ENCODE data around the gene HCN2.

DNA sequence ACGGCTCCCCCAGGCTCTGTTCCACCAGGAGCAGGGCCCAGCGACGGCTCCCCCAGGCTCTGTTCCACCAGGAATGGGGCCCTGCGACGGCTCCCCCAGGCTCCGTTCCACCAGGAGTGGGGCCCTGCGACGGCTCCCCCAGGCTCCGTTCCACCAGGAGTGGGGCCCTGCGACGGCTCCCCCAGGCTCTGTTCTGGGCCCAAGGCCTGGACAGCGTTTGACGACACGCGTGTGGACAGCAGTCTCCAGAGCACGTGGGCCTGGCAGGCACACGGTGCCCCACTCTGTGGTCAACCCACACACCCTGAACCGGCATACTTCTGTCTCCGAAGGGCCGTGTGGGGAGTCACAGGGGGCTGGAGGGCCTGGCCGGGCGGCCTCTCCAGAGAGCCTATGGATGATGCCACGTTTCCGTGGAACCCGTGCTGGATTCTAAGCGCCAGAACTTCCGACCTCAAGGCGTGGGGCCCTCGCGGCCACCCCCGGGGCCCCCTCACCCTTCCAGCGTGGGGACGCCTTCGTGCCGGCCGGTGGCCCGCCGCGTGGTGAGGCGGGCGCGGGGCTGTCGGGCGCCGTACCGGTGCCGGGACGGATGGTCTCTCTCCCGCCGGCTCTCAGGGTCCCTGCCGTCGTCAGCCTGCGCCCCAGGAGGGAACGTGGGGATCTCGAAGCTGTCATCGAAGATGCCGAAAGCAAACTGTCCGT is 61.6 kb downstream of the HCN2 start:
- TF ChIP-seq, protein P1, sequence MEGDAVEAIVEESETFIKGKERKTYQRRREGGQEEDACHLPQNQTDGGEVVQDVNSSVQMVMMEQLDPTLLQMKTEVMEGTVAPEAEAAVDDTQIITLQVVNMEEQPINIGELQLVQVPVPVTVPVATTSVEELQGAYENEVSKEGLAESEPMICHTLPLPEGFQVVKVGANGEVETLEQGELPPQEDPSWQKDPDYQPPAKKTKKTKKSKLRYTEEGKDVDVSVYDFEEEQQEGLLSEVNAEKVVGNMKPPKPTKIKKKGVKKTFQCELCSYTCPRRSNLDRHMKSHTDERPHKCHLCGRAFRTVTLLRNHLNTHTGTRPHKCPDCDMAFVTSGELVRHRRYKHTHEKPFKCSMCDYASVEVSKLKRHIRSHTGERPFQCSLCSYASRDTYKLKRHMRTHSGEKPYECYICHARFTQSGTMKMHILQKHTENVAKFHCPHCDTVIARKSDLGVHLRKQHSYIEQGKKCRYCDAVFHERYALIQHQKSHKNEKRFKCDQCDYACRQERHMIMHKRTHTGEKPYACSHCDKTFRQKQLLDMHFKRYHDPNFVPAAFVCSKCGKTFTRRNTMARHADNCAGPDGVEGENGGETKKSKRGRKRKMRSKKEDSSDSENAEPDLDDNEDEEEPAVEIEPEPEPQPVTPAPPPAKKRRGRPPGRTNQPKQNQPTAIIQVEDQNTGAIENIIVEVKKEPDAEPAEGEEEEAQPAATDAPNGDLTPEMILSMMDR (IDR thresholded peaks at IDR 0.05 in 2 of 3, conservative IDR thresholded peaks at IDR 0.05 in 1 of 3; ENCODE audit: control insufficient read depth in 2 of 3, extremely low read depth in 1 of 3, insufficient read depth in 1 of 3, low read depth in 3 of 3, low read length in 3 of 3) = no peak
- TF ChIP-seq CHD1 (IDR thresholded peaks at IDR 0.05; ENCODE audit: low read depth, low read length) = no peak
- no peak for TF ChIP-seq SMAD1 (IDR thresholded peaks at IDR 0.05; ENCODE audit: low read depth, partially characterized antibody)
- TF ChIP-seq POLR2AphosphoS5 (IDR thresholded peaks at IDR 0.05; ENCODE audit: low read length) = no peak
- no peak for TF ChIP-seq DPF2 (IDR thresholded peaks at IDR 0.05)
- no peak for TF ChIP-seq SUZ12 (IDR thresholded peaks at IDR 0.05; ENCODE audit: unreplicated experiment)
- no peak for TF ChIP-seq MXI1 (IDR thresholded peaks at IDR 0.05; ENCODE audit: low read depth, low read length)
- no peak for TF ChIP-seq USF2 (IDR thresholded peaks at IDR 0.05; ENCODE audit: borderline replicate concordance, low read depth, low read length)
- TF ChIP-seq ASH2L (IDR thresholded peaks at IDR 0.05; ENCODE audit: borderline replicate concordance, low read depth) = no peak
- no peak for TF ChIP-seq TAF1 (IDR thresholded peaks at IDR 0.05; ENCODE audit: borderline replicate concordance, low read depth, low read length)
